ENCODE results near the gene RNF13. TPM values are rescaled to one million over a fixed set of nuclear protein-coding genes. Genes with fewer than 3 reads are reported as not detected.
"Not testable (repeated sequence)": the region's sequence is repeated elsewhere in the genome, so short reads cannot be mapped to it uniquely, and the experiment has no call there.

The RNF13 gene
- total RNA-seq, 1 experiment from 2014 or later = 33.8 TPM

DNA sequence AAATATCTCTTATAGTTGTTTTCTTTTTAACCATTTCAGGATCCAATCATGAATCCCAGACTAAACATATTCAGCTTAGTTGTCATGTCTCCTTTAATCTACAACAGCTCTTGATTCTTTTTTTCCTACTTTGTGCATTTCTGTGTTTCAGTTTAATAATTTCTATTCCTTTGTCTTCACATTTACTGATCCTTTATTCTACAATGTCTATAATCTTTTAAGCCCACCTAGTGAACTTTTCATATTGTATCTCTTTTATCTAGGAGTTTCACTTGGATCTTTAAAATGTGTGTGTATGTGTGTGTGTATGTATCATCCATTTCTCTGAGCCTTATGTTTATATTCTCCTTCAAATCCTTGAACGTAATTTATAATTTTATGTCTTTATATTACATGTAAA, 70.1 kb downstream of the RNF13 start:
- TF ChIP-seq EZH2phosphoT487 (IDR thresholded peaks at IDR 0.05; ENCODE audit: borderline replicate concordance, low read length) (no peak), EZH2 (IDR thresholded peaks at IDR 0.05; ENCODE audit: low read length, unreplicated experiment) (no peak)
- TF ChIP-seq, protein P1, sequence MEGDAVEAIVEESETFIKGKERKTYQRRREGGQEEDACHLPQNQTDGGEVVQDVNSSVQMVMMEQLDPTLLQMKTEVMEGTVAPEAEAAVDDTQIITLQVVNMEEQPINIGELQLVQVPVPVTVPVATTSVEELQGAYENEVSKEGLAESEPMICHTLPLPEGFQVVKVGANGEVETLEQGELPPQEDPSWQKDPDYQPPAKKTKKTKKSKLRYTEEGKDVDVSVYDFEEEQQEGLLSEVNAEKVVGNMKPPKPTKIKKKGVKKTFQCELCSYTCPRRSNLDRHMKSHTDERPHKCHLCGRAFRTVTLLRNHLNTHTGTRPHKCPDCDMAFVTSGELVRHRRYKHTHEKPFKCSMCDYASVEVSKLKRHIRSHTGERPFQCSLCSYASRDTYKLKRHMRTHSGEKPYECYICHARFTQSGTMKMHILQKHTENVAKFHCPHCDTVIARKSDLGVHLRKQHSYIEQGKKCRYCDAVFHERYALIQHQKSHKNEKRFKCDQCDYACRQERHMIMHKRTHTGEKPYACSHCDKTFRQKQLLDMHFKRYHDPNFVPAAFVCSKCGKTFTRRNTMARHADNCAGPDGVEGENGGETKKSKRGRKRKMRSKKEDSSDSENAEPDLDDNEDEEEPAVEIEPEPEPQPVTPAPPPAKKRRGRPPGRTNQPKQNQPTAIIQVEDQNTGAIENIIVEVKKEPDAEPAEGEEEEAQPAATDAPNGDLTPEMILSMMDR (conservative IDR thresholded peaks at IDR 0.05; ENCODE audit: low read depth, low read length) = no peak
- no peak overlapping the region for H3K9ac ChIP-seq (ENCODE audit: low read length)
- no TSS peak for BruUV-seq (replicated peaks)
- H4K20me1 ChIP-seq (ENCODE audit: low read length) = no peaks in the 10 kb centered on the region
- H3K9me3 ChIP-seq (ENCODE audit: low read length) = no peaks in the 10 kb centered on the region
- H3K4me2 ChIP-seq (ENCODE audit: low read length) = no peak overlapping the region
- H3K4me3 ChIP-seq (ENCODE audit: low read length) = no peak overlapping the region
- H3K4me1 ChIP-seq (ENCODE audit: insufficient read depth, low read length) = no peaks in the 10 kb centered on the region
- H3K9me2 ChIP-seq (replicated peaks; ENCODE audit: low read length) = no peaks in the 10 kb centered on the region
- H3K27ac ChIP-seq (ENCODE audit: low read length) = no peak overlapping the region
- no peaks in the 10 kb centered on the region for H3K27me3 ChIP-seq (ENCODE audit: low read length)
- ChIA-PET CTCF (no interaction called here), POLR2A (ENCODE audit: unreplicated experiment) (no interaction called here)
- no peak overlapping the region for H2AFZ ChIP-seq (ENCODE audit: low read length)
- no peak for DNase-seq
- no peaks in the 10 kb centered on the region for H3K79me2 ChIP-seq (ENCODE audit: low read length)
- ATAC-seq = no peak
- 0 out of 2 replicates have a peak, but pooled peaks cover 2% of the 10 kb centered on the region for H3K36me3 ChIP-seq (ENCODE audit: low read depth, low read length)
- intact Hi-C loops (cut with micrococcal nuclease) = no loop called here
- H3F3A ChIP-seq (ENCODE audit: low read length, unreplicated experiment) = no peaks in the 10 kb centered on the region

DNA sequence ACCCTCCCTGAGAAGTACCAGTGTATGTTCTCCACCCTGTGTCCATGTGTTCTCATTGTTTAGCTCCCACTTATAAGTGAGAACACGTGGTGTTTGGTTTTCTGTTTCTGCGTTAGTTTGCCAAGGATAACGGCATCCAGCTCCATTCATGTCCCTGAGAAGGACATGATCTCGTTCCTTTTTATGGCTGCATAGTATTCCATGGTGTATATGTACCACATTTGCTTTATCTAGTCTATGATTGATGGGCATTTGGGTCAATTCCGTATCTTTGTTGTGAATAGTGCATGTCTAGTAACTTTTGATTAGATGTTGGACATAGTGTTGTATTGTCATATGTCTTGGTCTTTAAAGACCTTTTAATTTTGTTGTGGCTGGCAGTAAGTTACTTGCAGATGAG, 70.8 kb downstream of the RNF13 start:
- POLR2A ChIA-PET (ENCODE audit: unreplicated experiment); H3K9ac ChIP-seq (ENCODE audit: low read length); H2AFZ ChIP-seq (ENCODE audit: low read length); H3K4me3 ChIP-seq (ENCODE audit: low read length); H3K79me2 ChIP-seq (ENCODE audit: low read length); H3K36me3 ChIP-seq (ENCODE audit: low read depth, low read length); H3K9me3 ChIP-seq (ENCODE audit: low read length); H3K4me1 ChIP-seq (ENCODE audit: insufficient read depth, low read length); CTCF ChIA-PET; BruUV-seq (replicated peaks); H3K27ac ChIP-seq (ENCODE audit: low read length); ATAC-seq; H3K9me2 ChIP-seq (replicated peaks; ENCODE audit: low read length); intact Hi-C loops (cut with micrococcal nuclease); H4K20me1 ChIP-seq (ENCODE audit: low read length); H3F3A ChIP-seq (ENCODE audit: low read length, unreplicated experiment); H3K4me2 ChIP-seq (ENCODE audit: low read length); DNase-seq; H3K27me3 ChIP-seq (ENCODE audit: low read length): not testable (repeated sequence)

DNA sequence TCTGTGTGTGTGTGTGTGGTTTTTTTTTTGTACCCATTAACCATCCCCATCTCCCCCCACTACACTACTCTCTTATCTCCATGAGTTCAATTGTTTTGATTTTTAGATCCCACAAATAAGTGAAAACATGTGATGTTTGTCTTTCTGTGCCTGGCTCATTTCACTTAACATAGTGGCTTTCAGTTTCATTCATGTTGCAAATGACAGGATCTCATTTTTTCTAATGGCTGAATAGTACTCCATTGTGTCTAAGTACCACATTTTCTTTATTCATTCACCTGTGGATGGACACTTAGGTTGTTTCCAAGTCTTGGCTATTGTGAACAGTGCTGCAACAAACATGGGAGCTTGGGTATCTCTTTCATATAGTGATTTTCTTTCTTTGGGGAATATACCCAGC, 71.8 kb downstream of the RNF13 start:
- H4K20me1 ChIP-seq (ENCODE audit: low read length); H3K27me3 ChIP-seq (ENCODE audit: low read length); H3K4me2 ChIP-seq (ENCODE audit: low read length); H3K9me2 ChIP-seq (replicated peaks; ENCODE audit: low read length); ATAC-seq; POLR2A ChIA-PET (ENCODE audit: unreplicated experiment); H3K9ac ChIP-seq (ENCODE audit: low read length); BruUV-seq (replicated peaks); intact Hi-C loops (cut with micrococcal nuclease); H3F3A ChIP-seq (ENCODE audit: low read length, unreplicated experiment); H2AFZ ChIP-seq (ENCODE audit: low read length); CTCF ChIA-PET; H3K27ac ChIP-seq (ENCODE audit: low read length); DNase-seq; H3K36me3 ChIP-seq (ENCODE audit: low read depth, low read length); H3K9me3 ChIP-seq (ENCODE audit: low read length); H3K79me2 ChIP-seq (ENCODE audit: low read length); H3K4me3 ChIP-seq (ENCODE audit: low read length); H3K4me1 ChIP-seq (ENCODE audit: insufficient read depth, low read length): not testable (repeated sequence)

DNA sequence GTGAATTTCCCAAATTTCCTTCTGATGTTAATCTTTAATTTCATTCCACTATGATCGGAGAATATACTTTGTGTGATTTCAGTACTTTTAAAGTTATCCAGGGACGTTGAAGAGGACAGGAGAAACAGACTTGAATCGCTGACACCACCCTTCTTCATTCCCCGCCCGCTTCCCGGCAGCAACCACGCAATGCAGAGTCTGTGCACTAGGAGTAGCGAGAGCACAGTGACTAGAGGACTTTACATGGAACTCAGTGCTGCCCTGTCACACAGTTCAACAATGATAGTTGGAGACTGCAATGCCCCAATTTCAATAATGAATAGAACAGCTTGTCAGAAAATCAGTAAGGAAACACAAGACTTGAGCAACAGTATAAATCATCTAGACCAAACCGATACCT, 73.9 kb downstream of the RNF13 start:
- H3K4me3 ChIP-seq (ENCODE audit: low read length) = no peak overlapping the region
- H3K27ac ChIP-seq (ENCODE audit: low read length) = no peak overlapping the region
- H3K79me2 ChIP-seq (ENCODE audit: low read length) = no peaks in the 10 kb centered on the region
- no peaks in the 10 kb centered on the region for H4K20me1 ChIP-seq (ENCODE audit: low read length)
- H2AFZ ChIP-seq (ENCODE audit: low read length) = no peak overlapping the region
- H3K9ac ChIP-seq (ENCODE audit: low read length) = no peak overlapping the region
- POLR2A ChIA-PET (ENCODE audit: unreplicated experiment) = no interaction called here
- ATAC-seq (no peak), DNase-seq (no peak)
- H3K27me3 ChIP-seq (ENCODE audit: low read length) = no peaks in the 10 kb centered on the region
- no peaks in the 10 kb centered on the region for H3K9me3 ChIP-seq (ENCODE audit: low read length)
- intact Hi-C loops (cut with micrococcal nuclease) = no loop called here
- no peaks in the 10 kb centered on the region for H3K4me1 ChIP-seq (ENCODE audit: insufficient read depth, low read length)
- 0 out of 2 replicates have a peak, but pooled peaks cover 2% of the 10 kb centered on the region for H3K36me3 ChIP-seq (ENCODE audit: low read depth, low read length)
- no peaks in the 10 kb centered on the region for H3K9me2 ChIP-seq (replicated peaks; ENCODE audit: low read length)
- no TSS peak for BruUV-seq (replicated peaks)
- CTCF ChIA-PET = no interaction called here
- H3K4me2 ChIP-seq (ENCODE audit: low read length) = no peak overlapping the region
- TF ChIP-seq EZH2 (IDR thresholded peaks at IDR 0.05; ENCODE audit: low read length, unreplicated experiment) (no peak), EZH2phosphoT487 (IDR thresholded peaks at IDR 0.05; ENCODE audit: borderline replicate concordance, low read length) (no peak)
- TF ChIP-seq, protein P1 (conservative IDR thresholded peaks at IDR 0.05; ENCODE audit: low read depth, low read length) = no peak
- no peaks in the 10 kb centered on the region for H3F3A ChIP-seq (ENCODE audit: low read length, unreplicated experiment)
